H54 (cell line): Measurements from ENCODE around the gene PER3.

Source experiments
- DNase-seq: peaks from one replicate; pipeline ENCODE4 v3.0.0; 2011; ENCODE audit warnings: low spot score, mixed read lengths; ENCODE audit not compliant: insufficient read length
- FAIRE-seq: peaks from 3 replicates; lab custom pipeline; 2011; peaks lifted over from hg19 to GRCh38; lab: Jason Lieb, UNC
- POLR2A ChIP-seq: IDR thresholded peaks from 2 replicates; pipeline ENCODE4 v1.6.1; 2011; ENCODE audit warnings: low read depth, mild to moderate bottlenecking, low read length

Gene PER3

GRCh38 chr1:7767176-7767575, 16.9 kb upstream of the PER3 start:
- FAIRE-seq (no peak), DNase-seq (no peak)
- TF ChIP-seq POLR2A, result no peak

- TF ChIP-seq POLR2A, result no peak
- FAIRE-seq, result no peak
Measured at GRCh38 chr1:7768583-7768982, 15.5 kb upstream of the PER3 start.

DNA sequence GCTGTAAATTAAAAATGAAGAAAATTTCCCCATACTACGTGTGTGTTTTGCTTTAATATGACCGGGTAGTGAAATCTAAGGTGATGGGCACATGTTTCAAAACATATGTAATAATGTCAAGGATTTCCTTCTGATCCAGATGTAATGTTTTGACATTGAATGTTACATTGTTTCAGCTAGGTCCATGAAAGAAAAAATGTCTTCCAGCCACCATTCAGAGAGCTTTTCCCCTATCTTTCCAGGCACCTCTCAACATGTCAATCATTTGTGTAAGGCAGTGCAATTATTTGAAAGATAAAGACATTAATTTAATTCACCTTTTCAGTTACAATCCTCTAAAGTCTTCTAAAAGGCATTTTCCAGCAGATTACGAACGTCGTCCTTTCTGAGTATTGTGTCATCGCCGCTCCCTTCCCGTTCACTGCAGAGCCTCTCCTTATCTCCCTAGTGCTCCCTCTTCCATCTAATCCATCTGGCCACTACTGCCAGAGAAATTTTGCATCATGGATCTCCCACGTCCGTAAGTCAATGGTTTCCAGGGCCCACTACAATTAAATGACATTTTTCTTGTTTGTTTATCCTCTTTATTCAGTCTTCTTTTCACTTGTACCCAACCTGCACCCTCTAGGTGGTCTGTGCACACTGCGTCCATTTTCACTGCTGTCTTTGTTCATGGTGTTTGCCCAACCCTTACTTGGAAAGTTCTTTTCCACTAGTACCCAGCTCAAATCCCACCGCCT, 14.2 kb upstream of the PER3 start:
- no peak for FAIRE-seq
- no peak for TF ChIP-seq POLR2A
- DNase-seq, result no peak

More at GRCh38 chr1:7768583-7768982, 15.5 kb upstream of the PER3 start:
- DNase-seq, result no peak

DNA sequence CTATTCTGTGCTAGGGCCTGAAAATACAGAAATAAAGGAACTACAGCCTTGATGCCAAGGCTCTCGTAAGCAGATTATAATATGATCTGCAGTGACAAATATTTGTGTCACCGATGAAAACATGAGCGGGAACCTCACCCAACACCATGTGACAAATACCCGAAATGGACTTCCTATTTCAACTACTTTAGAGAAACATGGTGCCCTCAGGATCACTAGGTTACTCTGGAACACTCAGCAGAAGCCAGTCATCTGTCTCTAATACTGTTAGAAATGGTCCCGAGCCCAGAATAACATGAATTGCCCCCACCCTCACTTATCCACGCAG, 13.5 kb upstream of the PER3 start:
- FAIRE-seq, result no peak
- no peak for DNase-seq

DNA sequence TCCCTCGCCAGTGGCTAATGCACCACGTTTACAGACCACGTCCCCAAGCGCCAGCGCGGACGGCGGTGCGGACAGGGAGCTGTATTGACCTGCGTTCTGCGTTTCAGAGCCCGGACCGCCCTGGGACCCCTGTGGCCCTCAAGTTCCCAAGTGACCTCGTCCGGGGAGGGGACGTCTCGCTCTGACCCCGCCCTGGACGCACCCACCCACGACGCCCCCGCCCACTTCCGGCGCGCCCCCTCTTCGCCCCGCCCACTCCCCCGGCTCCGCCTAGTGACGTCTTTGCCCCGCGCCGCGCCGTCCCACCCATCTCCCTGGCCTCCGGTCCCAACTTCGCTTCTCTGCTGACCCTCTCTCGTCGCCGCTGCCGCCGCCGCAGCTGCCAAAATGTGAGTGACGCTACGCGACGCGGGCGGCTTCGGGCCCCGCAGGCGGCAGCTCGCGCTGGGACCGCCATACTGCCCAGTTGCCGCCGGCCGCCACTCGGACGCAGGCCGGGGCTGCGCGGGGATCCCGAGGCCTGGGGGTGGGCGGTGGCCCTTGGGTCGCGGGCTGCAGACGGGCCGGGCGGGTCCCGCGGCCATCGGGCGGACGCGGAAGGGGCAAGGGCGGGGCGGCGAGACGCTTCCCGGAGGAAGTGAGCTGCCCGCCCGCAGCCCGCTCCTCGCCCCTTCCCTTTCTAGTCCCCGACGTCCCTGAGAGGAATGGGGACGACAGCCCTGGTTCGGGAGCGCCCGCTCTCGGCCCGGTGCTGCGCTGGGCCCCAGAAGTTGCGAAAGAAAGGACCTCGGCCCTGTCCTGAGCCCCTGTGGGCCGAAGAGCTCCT, 12.9 kb upstream of the PER3 start, which contains the start of gene VAMP3:
Gene VAMP3 (plus strand): TSS at position 300 of the 826 bp plus-strand sequence. CDS start 88 bp downstream, at position 388.
- DNase-seq, result peak; percentile 49
- peak; percentile 58; the same call in 1 of the 2 replicates for TF ChIP-seq POLR2A
- FAIRE-seq, result no peak

More for the DNA sequence above, 13.5 kb upstream of the PER3 start:
- TF ChIP-seq POLR2A, result no peak

GRCh38 chr1:7771823-7772299, 12.2 kb upstream of the PER3 start:
- no peak for DNase-seq
- no peak for FAIRE-seq
- no peak for TF ChIP-seq POLR2A

GRCh38 chr1:7777591-7777990, 6.5 kb upstream of the PER3 start:
- FAIRE-seq (no peak), DNase-seq (no peak)
- TF ChIP-seq POLR2A, result no peak

DNA sequence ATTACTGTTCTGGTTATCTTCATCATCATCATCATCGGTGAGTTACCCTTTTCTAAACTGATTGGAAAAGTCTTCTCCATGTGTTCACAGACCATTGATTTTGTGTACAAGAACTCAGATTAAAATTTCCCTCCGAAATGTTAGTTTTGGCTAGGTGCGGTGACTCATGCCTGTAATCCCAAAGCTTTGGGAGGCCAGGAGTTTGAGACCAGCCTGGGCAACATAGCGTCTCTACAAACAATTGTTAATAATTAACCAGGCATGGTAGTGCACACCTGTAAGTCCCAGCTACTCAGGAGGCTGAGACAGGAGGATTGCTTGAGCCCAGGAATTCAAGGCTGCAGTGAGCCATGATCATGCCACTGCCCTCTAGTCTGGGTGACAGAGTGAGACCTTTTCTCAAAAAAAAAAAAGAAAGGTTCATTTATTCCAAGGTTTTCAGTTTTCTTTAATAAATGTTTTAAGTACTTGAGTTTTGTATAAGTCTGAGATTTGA, 5.9 kb upstream of the PER3 start:
- DNase-seq (no peak), FAIRE-seq (no peak)
- TF ChIP-seq POLR2A, result no peak

GRCh38 chr1:7780976-7781375, 3.1 kb upstream of the PER3 start:
- no peak for TF ChIP-seq POLR2A
- DNase-seq (no peak), FAIRE-seq (no peak)

- no peak for TF ChIP-seq POLR2A
- no peak for FAIRE-seq
- no peak for DNase-seq
Measured at GRCh38 chr1:7781501-7781900, 2.6 kb upstream of the PER3 start.

GRCh38 chr1:7781923-7782495, 2.1 kb upstream of the PER3 start:
- FAIRE-seq, result no peak
- TF ChIP-seq POLR2A, result no peak
- no peak for DNase-seq

DNA sequence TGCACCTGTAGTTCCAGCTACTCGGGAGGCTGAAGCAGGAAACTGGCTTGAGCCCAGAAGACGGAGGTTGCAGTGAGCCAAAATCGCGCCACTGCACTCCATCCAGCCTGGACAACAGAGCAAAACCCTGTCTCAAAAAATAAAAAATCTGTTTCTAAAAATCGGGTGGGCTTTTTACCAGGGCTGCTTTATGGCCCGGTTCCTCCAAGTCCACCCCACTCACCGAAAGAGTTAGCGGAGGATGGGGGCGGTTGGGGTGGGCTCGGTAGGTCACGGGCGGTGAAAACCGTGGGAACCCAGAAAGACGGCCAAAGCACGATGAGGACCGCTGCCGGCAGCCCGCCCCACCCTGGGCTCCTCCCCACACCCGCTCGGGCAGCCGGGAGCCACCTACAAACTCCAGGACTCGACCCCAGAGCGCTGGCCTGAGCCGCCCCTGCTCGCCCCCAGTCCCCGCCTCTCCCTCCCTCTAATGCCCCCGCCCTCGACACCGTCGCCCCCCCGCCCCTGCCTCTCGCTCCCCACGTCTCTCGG, 846 bp upstream of the PER3 start:
- FAIRE-seq, result no peak
- peak; percentile 82 for DNase-seq
- no peak for TF ChIP-seq POLR2A

DNA sequence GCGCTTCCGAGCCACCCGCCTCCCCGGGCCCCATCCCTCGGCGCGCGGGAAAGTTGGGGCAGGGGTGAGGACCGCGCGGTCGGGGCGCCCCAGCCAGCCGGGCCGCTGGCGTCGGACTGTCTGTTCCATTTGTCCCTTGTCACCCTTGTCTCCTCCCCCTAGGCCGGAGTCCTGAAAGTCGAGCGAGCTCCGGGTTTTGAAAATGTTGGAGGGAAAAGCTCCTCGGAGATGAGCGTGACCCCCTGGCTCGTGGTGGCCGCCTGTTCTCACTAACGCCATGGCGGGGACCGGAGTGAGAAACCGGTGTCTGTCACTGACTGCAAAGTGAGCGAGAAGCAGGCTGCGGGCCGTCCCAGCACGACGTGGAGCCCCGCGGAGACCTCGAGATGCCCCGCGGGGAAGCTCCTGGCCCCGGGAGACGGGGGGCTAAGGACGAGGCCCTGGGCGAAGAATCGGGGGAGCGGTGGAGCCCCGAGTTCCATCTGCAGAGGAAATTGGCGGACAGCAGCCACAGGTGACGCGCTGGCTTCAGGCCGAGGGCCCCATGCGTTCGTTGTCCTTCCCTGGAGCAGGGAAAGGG, 491 bp downstream of the PER3 start:
- FAIRE-seq (no peak), DNase-seq (no peak)

More for the DNA sequence above, 491 bp downstream of the PER3 start:
- no peak for TF ChIP-seq POLR2A
